A549 (cell line): ENCODE results near the gene IL21R.

Source experiments
- BHLHE40 ChIP-seq: IDR thresholded peaks from 2 replicates; pipeline ENCODE4 v1.6.1; 2012; ENCODE audit warnings: low read depth, low read length, inconsistent platforms
- CTCF ChIP-seq: fragments of >200 bp; sonication (Bioruptor Twin); formaldehyde crosslinking; IDR thresholded peaks from 3 replicates; pipeline ENCODE4 v1.5.1; 2016
- MAX ChIP-seq: IDR thresholded peaks from 2 replicates; pipeline ENCODE4 v1.6.1; 2012
- RCOR1 ChIP-seq: fragments of 150-350 bp; IDR thresholded peaks from 2 replicates; pipeline ENCODE4 v1.6.1; 2014; ENCODE audit warnings: antibody characterized with exemption, low read length, low read depth
- ZC3H11A ChIP-seq: fragments of 450-650 bp; IDR thresholded peaks from 2 replicates; pipeline ENCODE4 v1.6.1; 2014; ENCODE audit warnings: antibody characterized with exemption, mild to moderate bottlenecking
- ZSCAN20 ChIP-seq: fragments of 250-450 bp; sonication (Bioruptor Pico); IDR thresholded peaks from 2 replicates; pipeline ENCODE4 v1.8.0; 2022; ENCODE audit warnings: mild to moderate bottlenecking, moderate library complexity

- TF ChIP-seq MAX, result no peak
- no peak for TF ChIP-seq RCOR1
- no peak for TF ChIP-seq ZSCAN20 (CRISPR knock-in tag)
- no peak for TF ChIP-seq BHLHE40
- no peak for TF ChIP-seq CTCF
- TF ChIP-seq ZC3H11A, result no peak
These were observed 20.7 kb upstream of the IL21R start for GRCh38 chr16:27381236-27381635.
